IPS-18a (cell line): Measurements from ENCODE around the gene MTHFD1L.
"Not testable (repeated sequence)": the region's sequence is repeated elsewhere in the genome, so short reads cannot be mapped to it uniquely, and the experiment has no call there.

Experiments
- H3K27ac ChIP-seq: one replicate; pipeline ENCODE4 v1.5.1; 2013; ENCODE audit warnings: low read length
- H3K27me3 ChIP-seq: one replicate; pipeline ENCODE4 v1.6.1; 2013; ENCODE audit warnings: mild to moderate bottlenecking, low read length; ENCODE audit not compliant: control insufficient read depth, insufficient read depth
- H3K36me3 ChIP-seq: one replicate; pipeline ENCODE4 v1.6.1; 2013; ENCODE audit warnings: low read depth, low read length; ENCODE audit not compliant: control insufficient read depth
- H3K4me1 ChIP-seq: one replicate; pipeline ENCODE4 v1.6.1; 2013; ENCODE audit warnings: low read depth, low read length; ENCODE audit not compliant: control insufficient read depth
- H3K4me3 ChIP-seq: one replicate; pipeline ENCODE4 v1.5.1; 2013; ENCODE audit warnings: low read length
- H3K9ac ChIP-seq: one replicate; pipeline ENCODE4 v1.6.1; 2013; ENCODE audit warnings: mild to moderate bottlenecking, low read length, moderate library complexity
- H3K9me3 ChIP-seq: one replicate; pipeline ENCODE4 v1.6.1; 2013; ENCODE audit warnings: low read depth, low read length; ENCODE audit not compliant: control insufficient read depth

Gene MTHFD1L

GRCh38 chr6:150846641-150847040, 18.9 kb upstream of the MTHFD1L start:
- Histone ChIP-seq H3K4me3 (no peak overlapping the region), H3K9me3 (no peaks in the 10 kb centered on the region), H3K27me3 (no peaks in the 10 kb centered on the region), H3K27ac (no peak overlapping the region), H3K36me3 (no peaks in the 10 kb centered on the region), H3K4me1 (peaks cover 8% of the 10 kb centered on the region), H3K9ac (no peak overlapping the region)

GRCh38 chr6:150848400-150848799, 17.1 kb upstream of the MTHFD1L start:
- peaks cover 8% of the 10 kb centered on the region for H3K4me1 ChIP-seq
- H3K36me3 ChIP-seq: no peaks in the 10 kb centered on the region
- no peak overlapping the region for H3K27ac ChIP-seq
- H3K9ac ChIP-seq: no peak overlapping the region
- H3K27me3 ChIP-seq: no peaks in the 10 kb centered on the region
- no peaks in the 10 kb centered on the region for H3K9me3 ChIP-seq
- H3K4me3 ChIP-seq: no peak overlapping the region

- H3K36me3 ChIP-seq, H3K9me3 ChIP-seq, H3K9ac ChIP-seq, H3K27ac ChIP-seq, H3K4me3 ChIP-seq, H3K4me1 ChIP-seq, H3K27me3 ChIP-seq: not testable (repeated sequence)
These were observed 11.1 kb upstream of the MTHFD1L start for GRCh38 chr6:150854392-150854791.

- not testable (repeated sequence) for H3K9ac ChIP-seq, H3K4me3 ChIP-seq, H3K27me3 ChIP-seq, H3K9me3 ChIP-seq, H3K36me3 ChIP-seq, H3K27ac ChIP-seq, H3K4me1 ChIP-seq
These were observed 10.3 kb upstream of the MTHFD1L start for GRCh38 chr6:150855171-150855570.

- no peak overlapping the region for H3K4me3 ChIP-seq
- no peak overlapping the region for H3K27ac ChIP-seq
- no peak overlapping the region for H3K9ac ChIP-seq
- H3K36me3 ChIP-seq: no peaks in the 10 kb centered on the region
- H3K9me3 ChIP-seq: no peaks in the 10 kb centered on the region
- H3K27me3 ChIP-seq: no peaks in the 10 kb centered on the region
- no peaks in the 10 kb centered on the region for H3K4me1 ChIP-seq
These were observed 8.2 kb upstream of the MTHFD1L start for GRCh38 chr6:150857062-150857944.

GRCh38 chr6:150857945-150858308, 7.6 kb upstream of the MTHFD1L start:
- H3K4me1 ChIP-seq: no peaks in the 10 kb centered on the region
- no peak overlapping the region for H3K9ac ChIP-seq
- no peak overlapping the region for H3K27ac ChIP-seq

GRCh38 chr6:150861448-150862168, 3.9 kb upstream of the MTHFD1L start:
- H3K4me1 ChIP-seq, H3K27me3 ChIP-seq, H3K4me3 ChIP-seq, H3K36me3 ChIP-seq, H3K27ac ChIP-seq, H3K9me3 ChIP-seq, H3K9ac ChIP-seq: not testable (repeated sequence)

More at GRCh38 chr6:150857945-150858308, 7.6 kb upstream of the MTHFD1L start:
- Histone ChIP-seq H3K27me3 (no peaks in the 10 kb centered on the region), H3K4me3 (no peak overlapping the region), H3K9me3 (no peaks in the 10 kb centered on the region), H3K36me3 (no peaks in the 10 kb centered on the region)

- Histone ChIP-seq H3K9ac (no peak overlapping the region), H3K9me3 (no peaks in the 10 kb centered on the region), H3K27me3 (no peaks in the 10 kb centered on the region), H3K27ac (no peak overlapping the region), H3K36me3 (no peaks in the 10 kb centered on the region), H3K4me3 (no peak overlapping the region), H3K4me1 (peaks cover 4% of the 10 kb centered on the region)
These were observed 2.1 kb upstream of the MTHFD1L start for GRCh38 chr6:150863213-150863928.

GRCh38 chr6:150865043-150865405, 478 bp upstream of the MTHFD1L start:
- Histone ChIP-seq H3K36me3 (no peaks in the 10 kb centered on the region), H3K27ac (no peak overlapping the region), H3K9ac (peak overlapping the region; percentile 61), H3K4me3 (peak overlapping the region; percentile 87), H3K27me3 (no peaks in the 10 kb centered on the region), H3K4me1 (peaks cover 4% of the 10 kb centered on the region), H3K9me3 (no peaks in the 10 kb centered on the region)

GRCh38 chr6:150866147-150866990, 867 bp downstream of the MTHFD1L start:
- Histone ChIP-seq H3K27ac (peak overlapping the region; percentile 72), H3K4me3 (peak overlapping the region; percentile 87), H3K36me3 (no peaks in the 10 kb centered on the region), H3K9ac (peak overlapping the region; percentile 91), H3K4me1 (peaks cover 4% of the 10 kb centered on the region), H3K9me3 (no peaks in the 10 kb centered on the region), H3K27me3 (no peaks in the 10 kb centered on the region)

GRCh38 chr6:150866991-150867501, 1.5 kb downstream of the MTHFD1L start:
- peak overlapping the region; percentile 87 for H3K4me3 ChIP-seq

More at GRCh38 chr6:150866991-150867501, 1.5 kb downstream of the MTHFD1L start:
- H3K27ac ChIP-seq: peak overlapping the region; percentile 72
- H3K36me3 ChIP-seq: no peaks in the 10 kb centered on the region
- H3K4me1 ChIP-seq: peaks cover 4% of the 10 kb centered on the region
- H3K9me3 ChIP-seq: no peaks in the 10 kb centered on the region
- H3K27me3 ChIP-seq: no peaks in the 10 kb centered on the region
- peak overlapping the region; percentile 91 for H3K9ac ChIP-seq
